GM12891 (cell line): ENCODE results near the gene NMNAT2.

Experiments
- DNase-seq: peaks from one replicate; pipeline ENCODE4 v3.0.0; 2011; ENCODE audit warnings: low spot score; ENCODE audit not compliant: insufficient read length
- FAIRE-seq: peaks from 2 replicates; lab custom pipeline; 2011; peaks lifted over from hg19 to GRCh38; lab: Jason Lieb, UNC
- PAX5 ChIP-seq: IDR thresholded peaks from 2 replicates; pipeline ENCODE4 v1.6.1; 2011; ENCODE audit warnings: low read length, moderate library complexity, mild to moderate bottlenecking; ENCODE audit not compliant: insufficient read depth, severe bottlenecking
- POLR2A ChIP-seq: IDR thresholded peaks from 2 replicates; pipeline ENCODE4 v1.6.1; 2011; ENCODE audit warnings: low read depth, low read length, control low read depth
- POLR2AphosphoS5 ChIP-seq: IDR thresholded peaks from 2 replicates; pipeline ENCODE4 v1.6.1; 2011; ENCODE audit warnings: low read depth, low read length, control low read depth
- POU2F2 ChIP-seq: IDR thresholded peaks from 2 replicates; pipeline ENCODE4 v1.6.1; 2011; ENCODE audit warnings: low read depth, mild to moderate bottlenecking, control low read depth, low read length, moderate library complexity
- SPI1 ChIP-seq: IDR thresholded peaks from 2 replicates; pipeline ENCODE4 v1.6.1; 2011; ENCODE audit warnings: low read depth, low read length, control low read depth
- TAF1 ChIP-seq: IDR thresholded peaks from 2 replicates; pipeline ENCODE4 v1.6.1; 2011; ENCODE audit warnings: low read depth, low read length, control low read depth

Gene NMNAT2

GRCh38 chr1:183293241-183293640, 124.9 kb downstream of the NMNAT2 start:
- FAIRE-seq (no peak), DNase-seq (no peak)
- TF ChIP-seq POU2F2 (no peak), TAF1 (no peak), PAX5 (no peak), POLR2A (no peak), SPI1 (no peak), POLR2AphosphoS5 (no peak)

GRCh38 chr1:183291802-183292514, 126.2 kb downstream of the NMNAT2 start:
- FAIRE-seq (no peak), DNase-seq (no peak)
- TF ChIP-seq TAF1, result no peak
- TF ChIP-seq SPI1, result no peak
- TF ChIP-seq POLR2AphosphoS5, result no peak

- no peak for DNase-seq
- FAIRE-seq, result no peak
- no peak for TF ChIP-seq POLR2A
- TF ChIP-seq POU2F2, result no peak
- no peak for TF ChIP-seq SPI1
- no peak for TF ChIP-seq TAF1
- no peak for TF ChIP-seq PAX5
- no peak for TF ChIP-seq POLR2AphosphoS5
Measured at GRCh38 chr1:183291216-183291762, 126.9 kb downstream of the NMNAT2 start.

GRCh38 chr1:183290628-183291027, 127.6 kb downstream of the NMNAT2 start:
- DNase-seq (no peak), FAIRE-seq (no peak)
- TF ChIP-seq SPI1 (no peak), POU2F2 (no peak), POLR2A (no peak), POLR2AphosphoS5 (no peak), TAF1 (no peak), PAX5 (no peak)

- FAIRE-seq (no peak), DNase-seq (no peak)
- TF ChIP-seq POLR2A (no peak), SPI1 (no peak), POLR2AphosphoS5 (no peak), POU2F2 (no peak), TAF1 (no peak), PAX5 (no peak)
Measured at GRCh38 chr1:183289051-183289496, 129.1 kb downstream of the NMNAT2 start.

GRCh38 chr1:183288583-183288982, 129.6 kb downstream of the NMNAT2 start:
- FAIRE-seq (no peak), DNase-seq (no peak)
- TF ChIP-seq TAF1 (no peak), SPI1 (no peak), POU2F2 (no peak)

- DNase-seq (no peak), FAIRE-seq (no peak)
- TF ChIP-seq PAX5, result no peak
- no peak for TF ChIP-seq POU2F2
- no peak for TF ChIP-seq POLR2AphosphoS5
- TF ChIP-seq POLR2A, result no peak
- TF ChIP-seq SPI1, result no peak
- TF ChIP-seq TAF1, result no peak
Measured at GRCh38 chr1:183287191-183287675, 130.9 kb downstream of the NMNAT2 start.

- no peak for TF ChIP-seq POU2F2
- TF ChIP-seq PAX5, result no peak
- TF ChIP-seq POLR2AphosphoS5, result no peak
- TF ChIP-seq TAF1, result no peak
- no peak for TF ChIP-seq POLR2A
- TF ChIP-seq SPI1, result no peak
- DNase-seq (no peak), FAIRE-seq (no peak)
Measured at GRCh38 chr1:183285746-183286145, 132.4 kb downstream of the NMNAT2 start.

- TF ChIP-seq POLR2AphosphoS5, result no peak
- TF ChIP-seq TAF1, result no peak
- TF ChIP-seq SPI1, result no peak
- no peak for TF ChIP-seq PAX5
- TF ChIP-seq POLR2A, result no peak
- TF ChIP-seq POU2F2, result no peak
- DNase-seq (no peak), FAIRE-seq (no peak)
Measured at GRCh38 chr1:183285256-183285655, 132.9 kb downstream of the NMNAT2 start.

GRCh38 chr1:183284086-183284485, 134.1 kb downstream of the NMNAT2 start:
- TF ChIP-seq PAX5 (no peak), POU2F2 (no peak), SPI1 (no peak), POLR2A (no peak), POLR2AphosphoS5 (no peak), TAF1 (no peak)
- DNase-seq (no peak), FAIRE-seq (no peak)
